Pancreas (tissue), 10 donors: ENCODE data around the gene GRM7. TPM values are rescaled to one million over a fixed set of nuclear protein-coding genes. Genes with fewer than 3 reads are reported as not detected.

Experiments
- ATAC-seq, 4 donors: fragments of 200-7000 bp; cut with Tn5 transposase; one replicate each; pipeline versions ENCODE4 v1.8.0 to v1.9.1; 2020; ENCODE audit warnings: mild to moderate bottlenecking in 4 of 4, moderate library complexity in 4 of 4
- DNase-seq, 6 donors: peaks; one replicate each; pipeline ENCODE4 v3.0.0-alpha.2; 2020
- FAIRE-seq: peaks from 2 replicates; lab custom pipeline; 2012; peaks lifted over from hg19 to GRCh38; lab: Jason Lieb, UNC
- H3K27ac ChIP-seq, 4 donors: fragments of 200-600 bp; sonication (generic); 1 replicate in 3 of 4; 2 replicates in 1 of 4; pipeline versions ENCODE4 v1.5.0 to v1.8.0; 2020
- H3K27me3 ChIP-seq, 4 donors: fragments of 200-600 bp; one replicate each; pipeline ENCODE4 v1.8.0; 2021
- H3K36me3 ChIP-seq, 3 donors: fragments of 200-600 bp; sonication (generic) in 1 of 3; one replicate each; pipeline versions ENCODE4 v1.5.0 to v1.8.0; 2020 to 2021
- H3K4me1 ChIP-seq, 3 donors: fragments of 200-600 bp; one replicate each; pipeline ENCODE4 v1.8.0; 2021
- H3K4me3 ChIP-seq, 4 donors: fragments of 200-600 bp; sonication (generic) in 2 of 4; one replicate each; pipeline versions ENCODE4 v1.5.0 to v1.8.0; 2020 to 2021
- H3K9me3 ChIP-seq, 4 donors: fragments of 200-600 bp; one replicate each; pipeline ENCODE4 v1.8.0; 2021
- WGBS, 2 donors: extraction: QIAGEN DNeasy Blood & Tissue Kit; methylation state at CpG; one replicate each; pipeline ENCODE4 v1.1.7; 2013; 5-methylcytosine and 5-hydroxymethylcytosine counted together
- intact Hi-C, 3 donors: fragments of 100-400 bp; cut with DNase I; formaldehyde crosslinking; loops; one replicate each; pipeline versions ENCODE4 v1.11.1 to v1.14.2; 2022
- polyA plus RNA-seq, 2 donors: library from polyadenylated mRNA; stranded (reverse); fragments of 200-250 nt; gene quantifications; one replicate each; pipeline ENCODE4 v1.2.3, GENCODE V29; 2013
- total RNA-seq, 6 donors: library from RNA; stranded (reverse); fragmentation: NEBNext Ultra II Directional in 4 of 6; extraction: Animal tissue kit (Norgen Biotek cat#: 25700) in 4 of 6; gene quantifications; one replicate each; pipeline versions ENCODE4 v1.2.1 to v1.2.4, GENCODE V29; 2021 to 2023
- TF ChIP-seq, protein P1 (sequence below), 4 donors: fragments of 200-600 bp; sonication (generic) in 3 of 4; IDR thresholded peaks; one replicate each; pipeline versions ENCODE4 v1.5.0 to v1.8.0; 2021; ENCODE audit warnings: antibody characterized with exemption in 4 of 4
- donor health status: healthy with polysubstance abuse.
- donor health status: DM: no; HTN: no; CAD: no; lungs with moderate emphysema.
- donor health status: DM: no; HTN: no; CAD: no.
- donor health status: control.
- donor health status: control.
- donor health status: Bipolar disorder and iron deficiency.
- donor health status: DM: yes; HTN: yes; CAD: no.
- donor health status: DM: no; HTN: no; CAD: no.
- donor health status: DM: no; HTN: no; CAD: no.
- donor health status: DM: yes; HTN: yes; CAD: no.

Gene GRM7
- total and polyA plus RNA-seq, 8 donors: 0.03 to 0.28 (median 0.18) TPM; not detected in 4

DNA sequence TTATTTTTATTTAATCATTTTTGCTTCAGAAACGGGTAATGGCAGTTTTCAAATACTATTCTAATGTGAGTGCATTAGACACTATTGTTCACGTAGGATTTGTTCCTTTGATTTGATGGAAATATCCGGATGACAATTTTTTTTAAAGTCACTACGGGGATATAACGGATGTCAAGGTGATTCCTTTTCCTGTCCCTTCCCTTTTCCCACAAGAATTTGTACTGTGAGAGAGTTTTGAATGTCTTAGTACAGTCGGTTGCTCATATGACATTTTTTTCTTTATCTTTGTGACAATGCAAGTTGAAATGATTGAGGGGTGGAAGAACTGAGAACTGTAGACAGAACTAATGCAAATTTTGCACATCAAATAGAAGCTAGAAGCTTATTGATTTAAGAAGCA, 209.5 kb downstream of the GRM7 start:
- H3K4me1 ChIP-seq: no peaks in the 10 kb centered on the region
- no peak for DNase-seq
- no peaks in the 10 kb centered on the region for H3K27me3 ChIP-seq
- no peak overlapping the region for H3K4me3 ChIP-seq
- H3K36me3 ChIP-seq: no peaks in the 10 kb centered on the region
- WGBS, 2 donors: 69 to 87% methylated on average over 6 of the region's 6 CpGs
- no peak overlapping the region for H3K27ac ChIP-seq
- ATAC-seq: no peak
- intact Hi-C loops: no loop called here
- no peaks in the 10 kb centered on the region for H3K9me3 ChIP-seq
- TF ChIP-seq, protein P1, sequence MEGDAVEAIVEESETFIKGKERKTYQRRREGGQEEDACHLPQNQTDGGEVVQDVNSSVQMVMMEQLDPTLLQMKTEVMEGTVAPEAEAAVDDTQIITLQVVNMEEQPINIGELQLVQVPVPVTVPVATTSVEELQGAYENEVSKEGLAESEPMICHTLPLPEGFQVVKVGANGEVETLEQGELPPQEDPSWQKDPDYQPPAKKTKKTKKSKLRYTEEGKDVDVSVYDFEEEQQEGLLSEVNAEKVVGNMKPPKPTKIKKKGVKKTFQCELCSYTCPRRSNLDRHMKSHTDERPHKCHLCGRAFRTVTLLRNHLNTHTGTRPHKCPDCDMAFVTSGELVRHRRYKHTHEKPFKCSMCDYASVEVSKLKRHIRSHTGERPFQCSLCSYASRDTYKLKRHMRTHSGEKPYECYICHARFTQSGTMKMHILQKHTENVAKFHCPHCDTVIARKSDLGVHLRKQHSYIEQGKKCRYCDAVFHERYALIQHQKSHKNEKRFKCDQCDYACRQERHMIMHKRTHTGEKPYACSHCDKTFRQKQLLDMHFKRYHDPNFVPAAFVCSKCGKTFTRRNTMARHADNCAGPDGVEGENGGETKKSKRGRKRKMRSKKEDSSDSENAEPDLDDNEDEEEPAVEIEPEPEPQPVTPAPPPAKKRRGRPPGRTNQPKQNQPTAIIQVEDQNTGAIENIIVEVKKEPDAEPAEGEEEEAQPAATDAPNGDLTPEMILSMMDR (IDR thresholded peaks at IDR 0.05): no peak
- FAIRE-seq: no peak

DNA sequence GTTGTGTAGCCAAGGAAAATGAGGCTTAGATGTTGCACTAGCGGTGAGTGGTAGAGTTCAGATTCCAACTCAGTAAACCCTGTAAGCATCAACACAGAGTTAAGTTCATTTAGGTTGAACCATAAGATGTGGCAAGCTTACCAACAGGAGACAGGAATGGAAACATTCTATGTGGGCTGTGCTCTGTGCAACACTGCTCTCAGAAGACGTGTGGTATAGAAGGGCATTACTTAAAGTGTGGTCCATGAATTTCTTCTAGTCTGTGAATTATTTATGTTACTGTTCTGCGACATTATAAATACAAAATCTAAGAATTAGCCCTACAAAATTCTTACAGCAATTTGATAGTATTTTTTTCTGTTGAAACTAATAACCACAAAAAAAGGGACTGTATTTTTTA, 213.3 kb downstream of the GRM7 start:
- FAIRE-seq (no peak), DNase-seq (no peak), ATAC-seq (no peak)
- Histone ChIP-seq H3K27ac (no peak overlapping the region), H3K27me3 (no peaks in the 10 kb centered on the region), H3K4me3 (no peak overlapping the region), H3K36me3 (no peaks in the 10 kb centered on the region), H3K9me3 (no peaks in the 10 kb centered on the region), H3K4me1 (no peaks in the 10 kb centered on the region)
- intact Hi-C loops: no loop called here
- TF ChIP-seq, protein P1 (IDR thresholded peaks at IDR 0.05): no peak
- 74 to 83% methylated on average over 3 of the region's 3 CpGs for WGBS, 2 donors

DNA sequence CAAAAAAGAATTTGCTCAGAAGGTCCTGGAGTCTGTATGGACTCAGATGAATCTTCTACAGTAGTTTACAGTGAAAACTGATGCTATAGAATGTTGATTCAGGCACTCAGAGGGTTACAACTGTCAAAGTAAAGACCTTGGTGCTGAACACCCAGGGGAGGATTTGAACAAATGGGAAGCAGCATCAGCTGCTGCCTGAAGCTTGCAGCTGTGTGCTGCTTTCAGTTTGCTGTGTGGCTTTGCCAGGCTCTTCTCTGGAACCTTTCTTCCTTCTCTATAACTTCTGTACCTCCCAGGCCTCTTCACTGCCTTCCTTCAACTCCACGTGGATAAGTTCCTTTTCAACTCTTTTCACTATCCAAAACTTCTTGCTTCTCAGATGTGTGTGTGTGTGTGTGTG, 214.2 kb downstream of the GRM7 start:
- FAIRE-seq (no peak), DNase-seq (no peak), ATAC-seq (no peak)
- TF ChIP-seq, protein P1 (IDR thresholded peaks at IDR 0.05): no peak
- intact Hi-C loops: no loop called here
- H3K4me3 ChIP-seq: no peak overlapping the region
- no peaks in the 10 kb centered on the region for H3K9me3 ChIP-seq
- WGBS, 2 donors: 31 to 67% methylated on average over 1 of the region's 1 CpG
- H3K4me1 ChIP-seq: no peaks in the 10 kb centered on the region
- H3K36me3 ChIP-seq: no peaks in the 10 kb centered on the region
- H3K27ac ChIP-seq: no peak overlapping the region
- no peaks in the 10 kb centered on the region for H3K27me3 ChIP-seq

DNA sequence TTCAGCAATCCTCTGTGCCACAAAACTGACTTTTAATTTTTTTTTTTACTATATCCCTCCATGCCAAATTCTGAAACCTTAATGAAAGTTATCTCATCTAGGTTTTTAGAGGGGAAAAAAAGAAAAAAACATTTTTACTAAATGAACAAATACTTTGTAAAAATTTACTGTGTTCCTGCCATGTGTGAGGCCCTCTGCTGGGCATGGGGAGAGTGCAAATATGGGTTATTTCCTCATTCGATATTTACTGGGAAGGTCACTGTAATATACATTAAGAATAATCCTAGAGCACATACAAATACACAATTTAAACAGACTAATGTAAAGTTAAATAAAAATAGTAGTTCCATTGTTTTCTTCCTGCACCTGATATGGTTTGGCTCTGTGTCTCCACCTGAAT, 215.0 kb downstream of the GRM7 start:
- ATAC-seq: no peak
- DNase-seq: no peak
- intact Hi-C loops: no loop called here
- no peaks in the 10 kb centered on the region for H3K36me3 ChIP-seq
- WGBS, 2 donors: 41 to 53% methylated on average over 1 of the region's 1 CpG
- no peaks in the 10 kb centered on the region for H3K27me3 ChIP-seq
- H3K9me3 ChIP-seq: no peaks in the 10 kb centered on the region
- FAIRE-seq: no peak
- no peaks in the 10 kb centered on the region for H3K4me1 ChIP-seq
- TF ChIP-seq, protein P1 (IDR thresholded peaks at IDR 0.05): peak in 1 of 4 donors; percentile 9
- H3K27ac ChIP-seq: no peak overlapping the region
- no peak overlapping the region for H3K4me3 ChIP-seq

DNA sequence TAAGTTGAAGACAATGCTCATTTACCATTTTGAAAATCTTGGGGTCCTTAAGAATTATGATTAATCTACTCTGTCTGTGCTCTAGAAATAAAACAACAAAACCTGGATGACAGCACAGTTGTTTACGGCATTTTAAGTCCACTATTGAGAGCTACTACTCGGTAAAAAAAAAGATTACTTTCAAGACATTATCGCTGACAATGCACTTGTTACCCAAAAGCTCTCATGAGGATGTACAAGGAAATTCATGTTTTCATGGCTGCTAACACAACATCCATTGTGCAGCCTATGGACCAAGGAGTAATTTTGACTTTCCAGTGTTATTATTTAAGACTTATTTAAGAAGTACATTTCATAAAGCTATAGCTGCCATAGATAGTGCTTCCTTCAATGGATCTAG, 221.3 kb downstream of the GRM7 start:
- TF ChIP-seq, protein P1 (IDR thresholded peaks at IDR 0.05): no peak
- no peak for FAIRE-seq

More for the DNA sequence above, 221.3 kb downstream of the GRM7 start:
- 88 to 93% methylated on average over 3 of the region's 3 CpGs for WGBS, 2 donors
- intact Hi-C loops: no loop called here
- Histone ChIP-seq H3K4me3 (no peak overlapping the region), H3K36me3 (no peaks in the 10 kb centered on the region), H3K4me1 (no peaks in the 10 kb centered on the region), H3K27ac (no peak overlapping the region), H3K27me3 (no peaks in the 10 kb centered on the region), H3K9me3 (no peaks in the 10 kb centered on the region)
- DNase-seq (no peak), ATAC-seq (no peak)
